Measurements from ENCODE around the gene NFIX.

Gene NFIX

DNA sequence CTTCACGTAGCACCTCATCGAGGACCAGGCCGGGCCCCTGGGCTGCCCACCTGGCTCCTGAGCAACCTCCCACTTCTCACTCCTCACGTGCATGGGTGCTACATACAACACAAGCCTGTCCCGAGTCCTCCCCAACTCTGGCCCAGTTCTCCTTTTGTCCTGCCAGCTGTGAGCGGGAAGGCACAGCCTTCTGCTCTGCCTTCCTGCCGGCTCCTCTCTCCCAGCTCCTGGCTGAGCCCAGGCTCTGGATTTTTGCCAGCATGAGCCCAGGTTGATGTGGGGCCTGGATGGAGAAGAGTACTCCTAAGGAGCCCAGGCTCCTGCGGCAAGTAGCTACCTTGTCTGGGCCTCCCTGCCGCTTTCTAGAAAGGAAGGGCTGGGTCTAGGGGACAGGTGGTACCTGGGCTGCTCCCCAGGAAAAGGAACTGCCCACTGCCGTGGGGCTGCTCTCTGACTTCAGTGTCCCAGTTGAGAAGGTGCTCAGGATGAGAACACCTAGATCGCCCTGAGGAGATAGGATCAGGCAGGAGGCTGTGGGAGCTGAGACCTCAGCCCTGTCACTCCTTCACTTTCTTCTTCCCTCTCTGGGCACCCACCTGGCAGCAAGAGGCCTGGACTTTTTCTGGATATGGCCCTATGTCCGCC, 83.7 kb downstream of the NFIX start:
- no peak for DNase-seq

DNA sequence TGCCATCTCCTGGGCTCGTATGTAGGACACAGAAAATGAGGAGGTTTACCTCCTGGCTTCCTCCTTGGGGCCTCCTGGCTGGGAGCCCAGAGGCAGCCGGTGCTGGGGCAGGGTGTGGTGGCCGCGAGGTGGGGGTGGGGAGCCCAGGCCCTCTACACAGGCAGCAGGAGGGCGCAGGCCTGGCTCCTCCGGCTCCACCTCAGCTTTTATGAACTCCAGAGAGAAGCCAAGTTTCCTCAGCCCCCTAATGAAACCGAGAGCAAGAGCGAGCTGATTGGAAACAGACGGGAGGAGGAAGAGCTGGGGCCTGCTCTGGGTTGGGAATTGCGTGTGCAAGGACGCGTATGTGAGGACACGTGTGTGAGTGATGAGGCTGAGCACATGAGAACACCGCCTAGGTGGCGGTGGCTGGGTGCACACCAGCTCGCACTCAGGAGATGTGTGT, 84.3 kb downstream of the NFIX start:
- no peak for DNase-seq

DNA sequence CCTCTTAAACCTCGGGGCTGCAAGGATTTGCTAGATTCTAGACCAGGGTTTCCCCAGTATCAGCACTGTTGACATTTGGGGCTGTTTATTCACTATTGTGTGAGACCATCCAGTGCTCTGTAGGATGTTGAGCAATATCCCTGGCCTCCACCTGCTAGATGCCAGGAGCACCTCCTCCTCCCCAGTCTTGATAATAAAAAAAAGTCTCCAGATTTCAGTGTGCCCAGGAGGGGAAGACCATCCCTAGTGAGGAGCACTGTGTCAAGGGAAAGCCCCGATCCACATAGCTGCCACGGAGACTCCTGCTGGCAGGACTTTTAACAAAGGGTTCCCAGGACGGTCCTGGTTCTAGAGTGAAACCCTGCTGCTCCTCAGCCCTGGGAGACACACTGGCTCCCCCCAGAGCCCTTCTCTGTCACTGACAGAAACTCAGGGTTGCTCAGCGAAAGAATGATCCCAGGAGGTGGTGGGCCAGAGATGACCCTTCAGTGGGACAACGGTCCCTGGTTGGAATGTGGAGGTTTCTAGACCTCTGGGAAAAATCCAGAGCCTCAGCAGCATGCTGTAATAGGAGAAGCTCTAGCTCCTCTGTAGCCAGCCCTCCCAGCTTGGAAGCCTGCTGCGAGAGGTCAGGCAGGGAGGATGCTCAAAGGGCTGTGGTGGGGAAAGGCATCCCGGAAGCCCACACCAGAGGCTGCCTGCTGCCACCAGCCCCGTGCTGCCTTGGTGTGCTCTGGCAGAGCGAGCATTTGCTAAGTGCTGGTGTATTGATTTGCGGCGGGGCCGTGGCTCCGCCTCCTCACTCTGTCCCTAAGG, 87.1 kb downstream of the NFIX start:
- no peak for DNase-seq

DNA sequence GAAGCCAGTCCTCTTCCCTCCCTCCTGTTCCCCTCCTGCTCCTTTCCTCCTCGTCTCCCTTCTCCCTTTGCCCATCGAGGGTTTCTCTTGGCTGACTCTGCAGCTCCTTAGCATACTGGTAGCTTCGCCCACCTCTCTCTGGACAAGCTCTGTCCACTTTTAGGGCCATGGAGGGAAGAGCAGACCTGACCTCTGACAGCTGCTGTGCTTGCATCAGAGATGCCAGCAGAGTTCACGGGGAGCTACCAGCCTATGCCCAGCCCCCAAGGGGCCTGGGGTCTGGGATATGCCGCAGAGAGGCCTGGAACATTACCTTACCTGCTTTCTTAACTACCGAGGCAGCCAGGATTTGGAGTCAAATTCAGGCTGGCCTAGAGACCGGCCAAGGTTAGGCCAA, 87.7 kb downstream of the NFIX start:
- DNase-seq = no peak

DNA sequence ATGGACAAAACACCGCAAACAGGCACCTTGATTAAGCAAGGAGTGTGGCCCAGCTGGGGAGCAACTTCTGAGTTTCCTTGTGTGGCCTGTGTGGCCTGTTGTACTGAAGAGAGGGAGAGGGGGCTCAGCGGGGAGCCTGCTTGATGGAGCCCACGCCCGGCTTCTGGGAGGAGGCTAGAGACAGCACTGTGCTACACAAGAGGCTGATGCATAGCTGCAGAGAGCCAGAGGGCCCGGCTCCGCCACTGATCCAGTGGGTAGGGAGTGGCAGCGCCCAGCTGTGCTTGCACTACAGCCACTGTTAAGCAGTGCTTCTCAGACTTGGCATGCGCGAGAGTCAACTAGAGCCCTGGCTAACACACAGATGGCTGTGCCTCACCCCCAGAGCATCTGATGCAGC, 88.4 kb downstream of the NFIX start:
- DNase-seq = no peak

DNA sequence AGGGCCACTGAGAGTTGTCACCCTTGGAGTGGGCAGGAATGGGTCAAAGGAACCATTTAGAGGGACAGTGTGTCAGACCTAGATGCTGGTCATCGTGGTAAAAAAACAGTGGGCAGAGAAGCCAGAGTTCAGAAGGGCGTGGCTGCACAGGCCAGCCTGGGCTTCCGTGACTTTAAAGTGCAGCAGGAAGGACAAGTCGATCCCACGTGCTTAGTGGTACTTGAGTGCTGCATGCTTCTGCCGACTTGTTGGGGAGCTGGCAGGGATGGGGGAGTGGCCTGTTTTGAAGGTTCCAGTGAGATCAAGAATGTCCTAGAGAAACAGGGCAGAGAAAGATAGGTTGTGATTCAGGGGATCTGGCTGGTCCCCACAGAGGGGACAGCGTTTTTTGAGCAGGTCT, 90.4 kb downstream of the NFIX start:
- no peak for DNase-seq

DNA sequence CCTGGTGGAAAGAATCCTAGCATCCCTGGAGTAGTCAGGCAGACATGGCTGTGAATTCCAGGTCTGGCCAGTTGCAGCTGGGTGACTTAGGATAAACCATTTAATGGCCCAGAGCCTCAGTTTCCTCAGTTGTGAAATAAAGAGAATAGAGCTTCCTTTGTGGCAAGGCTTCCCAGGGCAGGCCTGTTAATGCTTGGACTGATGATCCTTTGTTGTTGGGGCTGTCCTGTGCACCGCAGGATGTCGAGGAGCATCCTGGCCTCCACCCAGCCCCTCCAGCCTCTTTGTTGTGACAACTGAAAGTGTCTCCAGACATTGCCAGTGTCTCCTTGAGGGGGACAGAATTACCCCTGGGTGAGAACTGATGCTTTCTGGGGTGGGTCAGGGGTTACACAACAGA, 91.1 kb downstream of the NFIX start:
- no peak for DNase-seq

DNA sequence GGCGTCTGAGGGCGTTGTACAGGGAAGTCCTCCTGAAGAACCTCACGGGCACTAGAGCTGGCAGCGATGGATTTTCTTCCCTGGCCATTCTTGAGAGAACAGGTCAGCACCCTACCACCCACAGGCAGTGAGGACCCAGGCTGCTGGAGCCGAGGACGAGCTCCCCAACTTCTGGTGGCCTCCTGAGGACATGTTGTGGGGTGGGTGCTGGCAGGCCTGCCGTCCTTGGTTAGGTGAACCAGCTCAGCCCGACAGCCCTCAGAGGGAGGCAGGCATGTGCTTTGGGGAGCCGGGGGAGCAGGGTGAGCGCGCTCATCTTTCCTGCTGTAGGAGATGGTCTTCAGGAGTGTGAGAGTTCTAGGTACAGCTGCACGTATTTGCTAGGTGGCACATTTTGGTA, 92.0 kb downstream of the NFIX start:
- DNase-seq = no peak

DNA sequence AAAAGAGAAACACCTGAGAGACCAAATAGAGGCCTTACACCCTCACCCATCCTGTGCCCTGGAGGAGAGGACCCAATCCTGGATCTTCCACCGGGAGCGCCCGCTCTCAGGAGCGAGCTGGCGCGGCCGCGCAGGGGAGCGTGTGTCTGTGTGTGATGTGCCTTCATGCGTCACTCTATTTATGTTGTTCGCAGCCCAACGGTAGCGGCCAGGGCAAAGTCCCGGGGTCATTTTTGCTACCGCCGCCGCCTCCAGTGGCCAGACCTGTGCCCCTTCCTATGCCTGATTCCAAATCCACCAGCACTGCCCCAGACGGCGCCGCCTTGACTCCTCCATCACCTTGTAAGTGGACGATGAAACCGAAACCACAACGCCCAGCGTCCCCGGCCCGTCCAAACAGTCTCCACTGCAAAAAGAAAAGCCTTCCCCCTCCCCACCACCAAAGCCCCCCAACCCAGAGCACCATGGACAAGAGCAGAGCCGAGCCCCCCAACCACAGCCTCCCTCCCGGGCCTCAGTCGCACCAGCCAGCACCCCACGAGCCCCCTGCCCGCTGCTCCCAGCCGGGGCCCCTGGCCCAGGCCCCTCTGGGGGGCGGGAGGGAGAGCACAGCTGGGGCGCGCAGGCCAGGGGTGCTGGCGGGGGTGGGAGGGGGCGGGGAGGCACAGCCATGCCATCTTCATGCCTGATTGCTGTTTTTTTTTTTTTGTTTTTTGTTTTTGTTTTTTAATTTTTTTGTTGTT, 92.7 kb downstream of the NFIX start:
- no peak for DNase-seq

DNA sequence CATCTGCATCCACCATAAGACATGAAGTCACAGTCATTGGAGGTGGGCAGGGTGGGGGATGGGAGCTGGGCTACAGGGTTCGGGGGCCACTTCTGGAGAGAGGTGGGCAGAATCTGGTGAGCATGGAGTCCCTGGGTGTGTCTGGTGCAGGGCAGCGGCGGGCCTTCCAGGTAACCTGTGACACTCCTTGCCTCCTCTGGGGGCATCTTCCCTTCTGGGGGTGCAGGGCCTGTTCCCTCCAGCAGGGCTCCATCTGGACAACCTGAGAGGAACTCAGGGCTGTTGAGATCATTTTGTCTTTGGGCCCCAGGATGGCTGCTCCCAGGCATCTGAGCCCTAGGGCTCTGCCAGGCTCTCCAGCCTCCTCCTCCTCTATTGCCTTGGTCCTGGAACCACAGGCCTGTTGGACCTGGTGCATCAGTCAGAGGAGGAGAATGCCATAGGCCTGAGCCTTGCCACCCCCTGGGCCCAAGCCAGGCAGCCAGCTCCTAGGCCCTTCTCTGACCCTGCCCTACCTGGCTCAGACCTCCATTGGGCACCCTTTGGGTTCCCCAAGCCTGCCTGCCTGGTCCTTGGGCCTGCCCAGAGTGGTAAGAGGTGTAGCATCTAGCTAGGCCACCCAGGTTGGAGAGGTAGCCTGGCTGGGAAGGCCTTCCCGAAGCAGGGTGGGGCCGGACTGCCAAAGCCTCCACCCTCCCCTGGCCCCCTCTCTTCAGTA, 94.0 kb downstream of the NFIX start:
- DNase-seq = no peak

DNA sequence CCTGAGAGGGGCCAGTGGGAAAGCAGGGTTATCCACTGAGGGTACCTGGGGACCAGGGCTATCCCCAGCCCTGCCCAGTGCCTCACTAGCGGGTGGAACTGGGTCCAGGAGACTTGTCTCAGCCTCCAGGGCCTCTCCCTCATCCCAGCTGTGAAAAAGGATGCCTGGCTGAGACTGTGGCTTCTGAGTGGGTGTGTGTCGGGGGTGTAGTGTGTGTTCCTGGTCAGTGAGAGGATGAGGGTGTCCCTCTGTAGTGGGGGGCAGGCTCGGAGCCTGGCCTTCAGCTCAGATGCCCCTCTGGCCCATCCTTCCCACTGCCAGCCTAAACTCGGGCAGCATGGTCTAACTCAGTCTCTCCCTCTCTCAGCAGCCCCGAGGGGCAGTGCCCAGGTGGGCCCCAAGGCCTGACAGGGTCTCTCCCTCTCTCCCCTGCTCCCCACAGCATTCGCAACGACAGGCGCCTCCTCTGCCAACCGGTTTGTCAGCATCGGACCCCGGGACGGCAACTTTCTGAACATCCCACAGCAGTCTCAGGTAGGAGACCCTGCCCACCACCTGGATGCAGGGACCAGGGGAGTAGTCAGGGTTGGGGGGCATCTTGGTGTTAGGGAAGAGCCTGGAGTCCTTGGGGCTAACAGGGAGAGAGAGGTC, 94.7 kb downstream of the NFIX start:
- no peak for DNase-seq

DNA sequence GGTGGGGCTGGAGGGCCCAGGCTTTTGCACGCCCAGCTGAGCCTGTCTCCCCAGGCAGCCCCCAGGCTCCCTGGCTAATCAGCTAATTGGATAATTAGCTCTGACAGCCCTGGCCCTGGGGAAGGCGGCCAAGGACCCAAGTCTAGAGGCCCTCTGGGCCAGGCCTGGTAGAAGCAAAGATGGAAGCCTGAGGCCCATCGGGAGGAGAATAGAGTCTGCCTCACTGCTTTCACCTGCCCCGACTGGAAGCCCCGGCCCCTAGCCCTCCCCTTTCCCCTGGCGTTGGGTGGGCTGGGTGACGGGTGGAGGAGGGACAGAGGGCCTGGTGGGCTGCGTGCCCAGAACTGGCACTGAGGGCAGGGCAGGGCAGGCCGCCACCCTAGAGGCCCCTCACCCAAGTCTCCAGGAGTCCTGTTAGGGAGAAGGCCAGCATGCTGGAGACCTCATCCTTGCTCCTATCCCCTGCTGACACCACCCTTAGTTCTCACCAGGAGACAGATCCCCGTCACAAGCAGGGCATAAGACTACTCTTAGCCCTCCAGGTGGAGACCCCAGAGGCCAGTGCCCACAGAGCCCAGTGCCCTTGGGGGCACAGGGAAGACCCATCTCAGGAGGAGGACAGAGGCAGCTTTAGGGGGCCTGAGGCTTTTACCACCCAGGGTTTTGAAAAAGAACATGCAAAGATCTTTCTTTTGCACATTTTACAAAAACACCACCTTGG, 95.4 kb downstream of the NFIX start:
- DNase-seq = no peak

DNA sequence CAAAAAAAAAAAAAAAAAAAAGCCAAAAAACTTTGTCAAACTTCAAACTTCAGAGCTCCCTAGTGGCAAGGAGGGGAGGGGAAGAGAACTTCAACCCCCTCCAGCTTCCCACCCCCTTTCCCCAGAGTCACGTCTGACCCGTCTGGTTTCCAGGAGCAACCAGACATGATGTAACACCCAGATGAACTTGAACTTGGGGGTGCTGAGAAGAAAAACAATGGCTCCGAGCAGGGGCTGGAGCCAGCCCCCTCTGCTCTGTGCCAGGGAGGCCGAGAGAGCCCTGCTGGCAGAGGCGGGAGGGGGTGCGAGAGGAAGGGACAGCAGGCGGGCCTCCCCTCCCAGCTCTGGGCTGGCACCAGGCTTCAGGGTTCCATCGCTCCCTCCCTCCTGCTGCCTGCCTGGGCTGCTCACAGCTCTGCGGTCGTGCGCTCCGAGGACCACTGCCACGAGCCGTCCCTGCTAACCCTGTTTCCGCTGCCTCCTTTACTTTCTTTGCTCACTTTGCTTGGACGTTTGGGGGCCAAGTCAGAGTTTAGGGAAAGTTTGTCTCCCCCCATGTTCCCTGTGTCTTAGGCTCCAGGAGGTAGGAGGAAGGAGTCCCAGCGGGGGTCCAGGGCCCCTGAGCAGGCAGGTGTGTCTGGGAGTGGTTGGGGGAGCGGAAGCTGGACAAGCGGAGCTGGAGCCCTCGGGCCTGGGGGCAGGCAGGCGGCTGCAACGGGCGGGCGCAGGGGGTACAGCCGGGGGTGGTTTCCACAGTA, 96.3 kb downstream of the NFIX start:
- DNase-seq = no peak

DNA sequence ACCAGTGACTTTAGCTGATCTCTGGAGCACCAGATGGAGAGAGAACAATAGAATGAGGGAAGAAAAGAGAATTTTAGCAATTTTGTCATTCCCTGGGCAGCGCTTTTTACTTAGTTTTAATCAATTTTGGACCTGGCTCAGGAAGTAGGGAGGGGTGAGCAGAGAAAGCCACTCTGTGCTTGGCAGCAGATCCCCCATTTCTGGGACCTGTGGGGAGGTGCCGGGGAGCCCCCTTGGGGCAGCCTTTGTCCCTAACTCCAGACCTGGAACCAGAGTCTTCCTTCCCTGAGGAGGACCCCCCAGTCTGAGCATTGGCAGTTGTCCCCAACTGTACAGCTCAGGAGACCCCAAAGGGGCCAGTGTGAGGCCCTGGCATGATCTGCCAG, 96.9 kb downstream of the NFIX start:
- DNase-seq = no peak

DNA sequence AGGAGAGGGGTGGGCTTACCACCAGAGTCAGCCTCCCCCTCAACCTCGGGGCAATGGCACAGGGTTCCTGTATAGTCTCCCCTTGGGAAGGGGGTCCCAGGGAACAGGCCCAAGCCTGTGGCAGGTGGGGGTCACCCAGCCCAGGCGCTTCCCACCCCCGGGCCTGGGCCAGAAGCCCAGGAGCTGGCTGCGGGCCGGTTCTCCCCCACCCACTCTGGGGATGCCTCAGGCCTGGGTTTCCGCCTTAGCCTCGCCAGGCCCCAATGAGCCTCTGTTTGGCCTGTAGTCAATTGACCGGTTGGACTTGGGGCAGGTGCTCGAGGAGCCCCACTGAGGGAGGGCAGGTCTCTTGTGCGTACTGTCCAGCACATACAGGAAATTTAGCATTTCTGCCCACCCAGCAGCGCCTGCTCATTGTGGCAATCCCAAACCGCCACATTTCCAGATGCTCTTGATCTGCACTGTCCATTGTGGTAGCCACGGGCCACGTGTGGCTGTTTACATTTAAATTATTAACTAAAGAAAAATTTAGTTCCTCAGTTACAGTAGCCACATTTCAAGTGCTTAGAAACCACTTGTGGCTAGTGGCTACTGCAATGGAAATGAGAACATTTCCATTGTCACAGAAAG, 97.4 kb downstream of the NFIX start:
- DNase-seq = no peak

DNA sequence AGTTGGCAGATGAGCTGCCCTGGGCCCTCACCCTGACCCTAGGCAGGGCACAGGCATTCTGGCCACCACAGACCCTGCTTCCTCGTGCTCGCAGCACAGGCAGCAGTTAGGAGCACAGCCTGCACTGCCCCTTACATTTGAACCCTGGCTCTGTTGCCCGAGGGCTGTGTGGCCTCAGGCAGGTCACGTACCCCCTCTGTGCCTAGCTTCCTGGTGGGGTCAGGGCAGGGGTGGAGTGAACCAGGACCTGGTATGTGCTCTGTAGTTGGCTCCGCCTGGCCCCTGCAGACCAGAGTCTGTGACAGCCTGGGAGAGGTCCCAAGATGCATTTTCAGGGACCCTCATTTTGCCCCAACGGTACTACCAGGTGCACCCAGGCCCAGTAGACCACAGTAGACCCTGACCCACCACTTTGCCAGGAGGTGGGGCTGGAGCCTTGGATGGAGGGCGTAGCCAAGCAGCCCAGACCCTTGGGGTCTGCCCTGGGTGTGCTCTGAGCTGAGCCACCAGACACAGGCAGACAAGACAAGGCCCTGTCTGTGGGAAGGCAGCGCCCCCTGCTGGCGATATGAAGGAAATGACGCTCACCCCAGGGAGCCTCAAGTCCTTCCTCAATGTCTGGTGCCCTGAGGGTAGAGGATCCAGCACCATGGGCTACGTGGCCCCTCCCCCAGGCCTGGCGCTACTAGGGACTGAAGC, 98.3 kb downstream of the NFIX start:
- DNase-seq = peak; percentile 76

DNA sequence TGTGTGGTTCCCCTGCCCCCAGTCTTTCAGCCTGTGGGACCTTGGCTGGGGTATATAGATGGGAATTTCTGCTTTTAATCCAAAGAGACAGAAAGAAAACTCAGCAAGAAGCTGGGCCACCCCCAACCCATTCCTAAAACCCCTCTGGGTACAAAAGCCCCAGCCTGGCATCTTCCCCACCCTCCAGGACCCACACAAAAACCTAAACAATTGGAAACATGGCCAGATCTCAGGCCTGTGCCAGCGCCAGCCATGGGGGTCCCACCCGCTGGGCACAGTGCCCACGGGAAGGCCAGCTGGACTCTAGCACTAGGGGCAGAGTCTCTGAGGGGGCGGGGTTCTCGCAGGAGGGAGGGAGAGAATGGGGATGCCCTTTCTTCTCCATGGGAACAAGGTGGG, 98.8 kb downstream of the NFIX start:
- no peak for DNase-seq

DNA sequence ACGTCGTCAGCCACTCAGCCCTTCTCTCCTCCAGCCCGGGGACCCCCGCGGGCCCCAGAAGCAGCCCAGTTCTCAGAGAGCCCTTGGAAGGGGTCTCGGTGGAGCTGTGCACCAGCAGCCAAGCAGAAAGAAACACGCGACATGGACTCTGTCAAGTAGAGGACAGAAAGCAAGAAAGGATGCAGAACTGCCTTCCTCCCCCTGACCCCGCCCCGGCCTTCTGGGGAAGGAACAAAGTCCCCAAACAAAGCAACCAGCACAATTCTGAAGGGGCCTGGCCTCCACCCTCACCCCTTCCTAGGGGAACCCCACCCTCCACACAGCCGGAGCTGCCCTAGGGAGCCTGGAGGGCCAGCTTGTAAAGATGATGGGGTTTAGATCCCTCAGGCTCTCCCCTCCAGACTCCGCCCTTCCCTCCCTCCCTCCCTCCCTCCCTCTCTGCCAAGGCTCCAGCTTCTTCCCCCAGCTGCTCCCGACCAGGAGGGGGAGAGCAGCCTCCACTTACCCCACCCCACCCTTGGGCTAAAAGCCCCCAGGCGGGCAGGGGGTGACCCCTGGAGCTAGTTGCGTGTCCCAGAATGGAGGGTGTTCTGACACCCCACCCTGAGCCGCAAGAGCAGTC, 99.6 kb downstream of the NFIX start:
- DNase-seq = no peak

DNA sequence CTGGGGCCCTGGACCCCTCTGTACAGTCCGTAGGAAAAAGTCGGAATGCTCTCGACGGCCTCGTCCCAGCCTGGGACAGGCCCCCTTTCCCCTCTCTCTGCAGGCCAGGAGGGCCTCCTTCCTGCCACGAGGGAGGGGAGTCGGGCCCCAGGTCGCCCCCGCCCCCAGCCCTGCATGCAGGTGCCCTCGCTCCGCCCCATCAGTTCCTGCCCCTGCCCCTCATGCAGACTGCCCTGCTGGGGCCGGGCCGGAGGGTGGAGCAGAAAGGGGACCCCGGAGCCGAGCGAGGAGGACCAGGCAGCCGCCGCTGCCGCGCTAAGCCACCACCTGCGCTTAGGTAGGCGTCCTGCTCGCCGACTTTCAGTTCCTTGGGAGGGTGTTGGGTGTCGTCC, 100.1 kb downstream of the NFIX start:
- DNase-seq = no peak

Data from effector CD8-positive, alpha-beta T cell (primary cell).